Breast epithelium (tissue), 3 donors: Measurements from ENCODE around the gene EGLN3.

Experiments
- POLR2A ChIP-seq: fragments of 450-650 bp; IDR thresholded peaks from one replicate; pipeline ENCODE4 v1.6.1; 2016; ENCODE audit warnings: antibody characterized with exemption, mild to moderate bottlenecking, moderate library complexity
- TF ChIP-seq, protein P1 (sequence below), 3 donors: fragments of 450-650 bp; IDR thresholded peaks; one replicate each; pipeline ENCODE4 v1.5.1; 2016 to 2017; ENCODE audit warnings: antibody characterized with exemption in 3 of 3, mild to moderate bottlenecking in 3 of 3, moderate library complexity in 3 of 3

GRCh38 chr14:33925235-33925634 is 25.6 kb downstream of the EGLN3 start:
- no peak for TF ChIP-seq POLR2A
- TF ChIP-seq, protein P1, sequence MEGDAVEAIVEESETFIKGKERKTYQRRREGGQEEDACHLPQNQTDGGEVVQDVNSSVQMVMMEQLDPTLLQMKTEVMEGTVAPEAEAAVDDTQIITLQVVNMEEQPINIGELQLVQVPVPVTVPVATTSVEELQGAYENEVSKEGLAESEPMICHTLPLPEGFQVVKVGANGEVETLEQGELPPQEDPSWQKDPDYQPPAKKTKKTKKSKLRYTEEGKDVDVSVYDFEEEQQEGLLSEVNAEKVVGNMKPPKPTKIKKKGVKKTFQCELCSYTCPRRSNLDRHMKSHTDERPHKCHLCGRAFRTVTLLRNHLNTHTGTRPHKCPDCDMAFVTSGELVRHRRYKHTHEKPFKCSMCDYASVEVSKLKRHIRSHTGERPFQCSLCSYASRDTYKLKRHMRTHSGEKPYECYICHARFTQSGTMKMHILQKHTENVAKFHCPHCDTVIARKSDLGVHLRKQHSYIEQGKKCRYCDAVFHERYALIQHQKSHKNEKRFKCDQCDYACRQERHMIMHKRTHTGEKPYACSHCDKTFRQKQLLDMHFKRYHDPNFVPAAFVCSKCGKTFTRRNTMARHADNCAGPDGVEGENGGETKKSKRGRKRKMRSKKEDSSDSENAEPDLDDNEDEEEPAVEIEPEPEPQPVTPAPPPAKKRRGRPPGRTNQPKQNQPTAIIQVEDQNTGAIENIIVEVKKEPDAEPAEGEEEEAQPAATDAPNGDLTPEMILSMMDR (IDR thresholded peaks at IDR 0.05), result no peak
